Epidermal melanocyte (primary cell): Measurements from ENCODE around the gene AKR1C4.

Source experiments
- DNase-seq: peaks from one replicate; pipeline ENCODE4 v3.0.0; 2011; ENCODE audit warnings: low spot score; ENCODE audit not compliant: insufficient read length

AKR1C4 gene

GRCh38 chr10:5266351-5266750, 69.7 kb downstream of the AKR1C4 start:
- no peak for DNase-seq

- DNase-seq: no peak
Observed at GRCh38 chr10:5266804-5267203, 70.2 kb downstream of the AKR1C4 start.

GRCh38 chr10:5268234-5268633, 71.6 kb downstream of the AKR1C4 start:
- DNase-seq: no peak
